GM10847 (cell line): ENCODE data around the gene VSX1.

Source experiments
- POLR2A ChIP-seq: IDR thresholded peaks from 2 replicates; pipeline ENCODE4 v1.6.1; 2011; ENCODE audit not compliant: insufficient read length; ENCODE audit errors: extremely low read depth

The VSX1 gene

DNA sequence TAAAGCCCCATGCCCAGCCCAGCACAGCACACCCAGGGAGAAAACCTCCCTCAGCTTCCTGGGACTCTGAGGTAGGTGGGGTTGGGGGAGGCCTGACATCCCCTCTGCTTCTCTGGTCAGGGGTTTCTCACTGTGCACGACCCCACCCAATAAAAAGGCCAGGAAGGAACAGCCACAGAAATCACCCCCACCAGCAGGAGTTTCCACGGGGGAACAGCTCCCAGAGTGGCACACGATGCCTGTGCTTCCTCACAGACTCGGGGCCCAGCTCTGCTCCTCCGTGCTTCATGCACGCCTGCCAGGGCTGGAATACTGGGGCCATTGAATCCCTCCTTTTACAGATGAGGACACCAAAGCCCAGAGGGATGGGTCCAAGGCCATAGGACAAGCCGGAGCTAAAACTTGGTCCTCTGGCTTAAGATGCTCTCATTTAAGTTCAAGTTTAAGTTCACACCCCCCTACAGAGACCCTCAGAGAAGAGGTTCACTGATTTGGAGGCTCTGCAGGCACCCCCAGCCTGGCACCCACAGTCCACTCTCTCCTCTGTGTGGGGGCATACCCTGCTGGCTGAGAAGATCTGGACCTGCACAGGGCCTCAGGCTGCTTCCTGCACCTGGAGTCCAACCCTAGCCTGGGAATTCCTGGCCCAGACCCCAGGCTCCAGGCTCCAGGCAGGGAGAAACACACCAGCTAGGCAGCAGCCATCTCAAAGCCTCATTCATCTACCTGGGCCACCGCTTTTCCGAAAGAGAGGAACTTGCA lies 38.3 kb downstream of the VSX1 start:
- TF ChIP-seq POLR2A, result no peak

DNA sequence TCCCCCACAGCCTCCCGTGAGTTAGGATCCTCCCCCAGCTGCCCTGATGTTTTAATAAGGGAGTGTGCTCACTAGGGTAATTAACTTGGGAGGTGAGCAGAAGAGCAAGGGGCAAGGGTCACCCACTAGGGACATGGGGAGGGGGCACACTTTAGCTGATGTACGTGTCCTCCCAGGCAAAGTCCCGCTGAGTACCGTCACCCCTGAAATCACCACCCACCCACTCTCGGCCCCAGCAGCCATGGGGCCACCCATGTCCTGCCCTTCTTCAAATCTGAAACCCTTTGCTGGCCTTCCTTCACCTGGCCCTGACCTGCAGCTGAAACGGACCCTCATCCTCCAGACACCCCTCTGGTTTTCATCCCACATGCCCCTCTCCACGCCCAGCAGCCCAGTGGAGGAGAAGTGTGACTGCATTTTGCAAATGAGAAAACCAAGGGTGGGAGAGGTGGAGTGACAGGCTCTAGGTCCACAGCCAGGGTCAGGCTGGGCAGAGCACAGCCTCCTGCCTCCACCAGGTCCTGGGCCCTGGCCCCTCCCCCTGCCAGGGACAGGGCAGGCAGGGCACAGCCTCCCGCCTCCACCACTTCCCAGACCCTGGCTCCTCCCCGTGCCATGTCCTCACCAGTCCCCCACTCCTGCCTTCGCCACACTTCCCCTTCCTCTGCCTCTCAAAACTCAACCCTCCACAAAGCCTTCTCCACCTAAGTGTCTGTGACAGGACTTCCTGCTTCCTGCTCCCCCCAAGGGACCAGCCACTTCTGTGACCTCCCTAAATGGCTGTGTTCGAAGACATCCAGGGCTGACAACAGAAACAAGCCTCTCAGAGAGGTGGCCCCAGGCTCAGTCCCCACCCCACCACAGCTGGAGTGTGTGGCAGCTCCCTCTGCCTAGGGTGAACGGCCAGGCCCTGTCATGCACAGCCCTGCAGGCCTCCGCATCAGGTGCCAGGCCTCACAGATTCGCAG lies 39.1 kb downstream of the VSX1 start:
- TF ChIP-seq POLR2A, result no peak

DNA sequence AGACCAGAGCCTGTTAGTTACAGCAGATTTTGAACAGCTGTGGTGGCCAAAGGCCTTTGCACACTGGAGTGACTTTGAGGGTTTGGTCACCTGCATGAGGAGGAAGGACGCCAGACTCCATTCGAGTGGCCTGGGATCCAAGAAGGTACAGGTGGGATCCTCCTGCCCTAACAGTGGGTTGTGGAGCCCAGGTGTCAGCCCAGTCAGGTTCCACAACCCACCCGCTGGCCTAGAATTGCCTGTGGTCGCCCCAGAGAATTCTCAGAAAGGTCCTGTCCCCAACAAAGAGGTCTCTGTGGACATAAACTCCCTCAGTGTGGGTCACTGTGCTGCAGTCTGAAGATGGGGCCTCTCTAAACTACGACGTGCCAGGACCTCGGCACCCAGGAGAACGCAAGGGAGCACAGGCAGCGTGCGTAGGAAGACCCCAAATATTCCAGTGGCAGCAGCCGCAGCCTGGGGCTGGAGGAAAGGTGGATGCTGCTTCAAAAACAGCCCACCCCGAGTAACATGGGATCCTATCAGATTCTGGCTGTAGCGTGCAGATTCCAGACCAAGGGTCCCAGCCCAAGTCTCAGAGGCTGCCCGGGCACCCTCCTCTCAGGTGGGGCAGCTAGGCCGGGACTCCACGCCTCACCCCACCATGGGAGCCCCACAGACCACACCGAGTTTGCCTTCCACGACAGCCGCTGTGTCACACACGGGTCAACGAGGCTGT lies 40.0 kb downstream of the VSX1 start:
- TF ChIP-seq POLR2A, result no peak

DNA sequence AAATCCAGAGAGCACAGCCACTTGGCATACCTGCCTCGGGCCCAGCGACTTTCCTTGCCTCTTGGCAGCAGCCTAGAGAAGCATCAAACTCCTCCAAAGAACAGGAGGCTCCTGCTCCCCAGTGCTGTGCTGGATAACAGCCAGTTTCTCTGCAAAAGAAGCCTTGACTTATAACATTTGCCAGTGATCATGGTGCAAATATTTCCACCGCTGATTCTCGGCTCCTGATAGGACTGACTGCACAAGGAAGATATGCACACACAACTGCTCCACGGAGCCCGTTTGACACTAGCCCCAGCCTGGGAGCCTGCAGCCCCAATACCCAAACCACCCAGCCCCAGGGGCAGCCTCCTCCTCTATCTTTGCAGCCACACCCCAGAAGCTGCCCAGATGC lies 41.5 kb downstream of the VSX1 start:
- TF ChIP-seq POLR2A, result no peak

DNA sequence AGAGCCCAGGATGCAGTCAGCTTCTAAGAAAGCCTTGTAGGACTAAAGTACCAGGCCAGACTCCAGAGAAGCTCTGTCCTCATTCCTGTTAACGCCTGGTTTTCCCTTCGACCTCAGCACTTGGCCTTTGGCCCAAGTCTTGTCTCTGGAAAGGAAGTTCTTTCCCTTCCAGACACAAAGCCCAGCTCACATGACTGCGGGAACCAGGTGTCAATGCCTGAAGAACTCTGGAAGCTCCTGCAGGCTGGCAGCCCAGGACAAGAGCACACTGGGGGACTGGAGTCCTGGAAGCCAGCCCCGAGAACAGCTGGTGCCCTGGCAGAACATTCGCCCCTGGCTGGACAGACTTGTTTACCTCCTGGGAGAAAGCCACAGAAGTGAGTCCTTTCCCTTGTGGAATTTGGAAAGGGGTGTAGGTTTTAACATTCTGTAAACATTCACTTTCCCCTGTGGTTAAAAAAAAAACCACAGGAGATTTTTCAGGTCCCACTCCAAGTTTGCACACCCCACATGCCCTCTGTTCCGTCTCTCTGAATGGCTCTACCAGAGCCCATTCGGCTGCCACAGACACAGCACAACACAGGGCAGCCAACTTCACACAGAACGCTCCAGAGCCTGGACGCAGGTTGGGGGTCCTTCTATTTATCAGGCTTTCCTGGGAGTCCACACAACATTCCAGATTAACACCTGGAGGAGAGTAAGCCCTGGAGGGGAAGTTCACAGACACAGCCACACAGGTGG lies 42.1 kb downstream of the VSX1 start:
- no peak for TF ChIP-seq POLR2A

DNA sequence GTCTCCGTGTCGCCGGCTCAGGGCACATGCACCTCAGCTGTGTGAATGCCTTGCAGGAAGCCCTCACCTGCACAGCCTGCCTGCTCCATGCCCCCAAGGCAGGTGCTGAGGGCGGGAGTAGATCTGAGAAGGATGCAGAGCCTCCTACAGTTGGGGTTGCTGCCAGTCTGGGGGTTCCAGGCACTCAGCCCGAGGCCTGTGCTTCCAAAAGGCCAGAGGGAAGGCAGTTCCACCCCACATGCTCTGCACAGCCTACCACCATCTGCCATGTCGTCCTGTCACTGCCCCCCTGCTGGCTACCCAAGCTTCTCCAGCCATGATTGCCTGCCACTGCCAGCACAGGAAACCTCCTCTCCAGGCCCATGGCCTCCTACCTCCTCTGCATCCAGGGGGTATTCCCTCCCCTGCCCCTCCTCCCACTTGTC lies 43.3 kb downstream of the VSX1 start:
- no peak for TF ChIP-seq POLR2A

DNA sequence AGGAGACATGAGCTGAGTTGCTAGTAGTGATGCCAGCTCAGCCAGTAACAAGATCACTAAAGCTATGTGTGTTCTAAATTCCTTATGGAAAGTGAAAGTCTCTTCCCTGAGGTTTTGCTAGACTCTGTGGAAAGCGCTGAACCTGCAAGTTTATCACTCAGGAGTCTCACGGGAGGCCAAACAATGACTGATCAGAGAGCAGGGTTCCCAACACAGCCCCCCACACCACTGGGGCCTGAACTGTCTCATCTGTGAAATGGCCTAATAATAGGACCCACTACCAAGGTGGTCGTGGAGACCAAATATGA lies 43.9 kb downstream of the VSX1 start:
- no peak for TF ChIP-seq POLR2A

DNA sequence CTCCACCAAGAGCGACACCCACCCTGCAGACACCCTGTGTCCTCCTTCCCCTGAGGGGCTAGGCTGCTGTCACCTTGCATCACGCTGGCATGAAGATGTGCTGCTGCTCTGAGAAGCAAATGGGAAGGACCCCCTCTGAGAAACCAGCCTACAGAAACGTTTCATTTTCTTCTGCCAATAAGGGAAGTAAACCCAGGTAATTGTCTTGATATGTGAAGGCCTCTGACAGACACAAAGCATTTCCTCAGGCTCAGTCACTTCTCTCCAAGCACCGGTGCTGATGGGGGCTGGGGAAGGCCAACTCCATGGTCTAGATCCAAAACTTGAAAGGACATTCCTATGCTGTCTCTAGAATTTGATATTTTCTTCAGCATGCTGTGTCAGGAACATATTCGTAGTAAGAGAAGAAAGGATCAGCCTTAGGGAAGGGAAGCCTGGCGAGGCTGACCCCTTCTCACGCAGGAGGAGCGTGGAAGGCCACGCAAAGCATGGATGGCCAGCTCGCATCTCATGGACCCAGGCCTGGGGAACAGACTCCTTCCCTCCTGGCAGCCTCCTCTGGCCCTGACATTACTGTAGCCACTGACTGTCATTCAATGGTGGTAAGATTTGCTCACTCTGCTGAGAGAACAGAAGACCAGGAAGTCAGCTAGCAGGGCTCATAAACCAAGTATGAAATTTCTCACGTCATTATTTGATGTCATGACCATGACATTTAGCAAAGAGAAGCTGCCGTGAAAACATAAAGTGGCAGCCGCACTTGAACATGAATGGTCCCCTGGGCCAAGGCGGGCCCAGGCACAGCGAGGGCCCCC lies 44.4 kb downstream of the VSX1 start:
- TF ChIP-seq POLR2A, result no peak

DNA sequence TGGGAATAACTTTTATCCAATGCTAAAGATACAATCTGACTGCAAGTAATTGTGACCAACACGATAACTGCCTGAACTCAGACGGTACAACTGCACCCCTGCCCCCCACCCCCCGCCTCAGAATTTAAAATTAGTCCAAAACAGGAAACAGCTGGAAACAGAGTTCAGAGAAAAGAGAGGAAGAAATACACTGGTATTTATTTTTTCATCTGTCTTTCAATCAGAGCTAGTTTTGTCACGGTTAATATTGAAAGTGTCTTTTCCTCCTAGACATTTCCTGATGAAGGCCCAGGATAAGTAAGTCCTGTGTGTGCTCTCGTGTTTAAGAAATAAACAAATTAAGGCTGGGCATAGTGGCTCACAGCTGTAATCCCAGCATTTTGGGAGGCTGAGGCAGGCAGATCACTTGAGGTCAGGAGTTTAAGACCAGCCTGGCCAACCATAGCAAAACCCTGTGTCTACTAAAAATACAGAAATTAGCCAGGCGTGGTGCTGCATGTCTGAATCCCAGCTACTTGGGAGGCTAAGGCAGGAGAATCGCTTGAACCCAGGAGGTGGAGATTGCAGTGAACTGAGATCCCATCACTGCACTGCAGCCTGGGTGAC lies 45.5 kb downstream of the VSX1 start:
- TF ChIP-seq POLR2A, result no peak

DNA sequence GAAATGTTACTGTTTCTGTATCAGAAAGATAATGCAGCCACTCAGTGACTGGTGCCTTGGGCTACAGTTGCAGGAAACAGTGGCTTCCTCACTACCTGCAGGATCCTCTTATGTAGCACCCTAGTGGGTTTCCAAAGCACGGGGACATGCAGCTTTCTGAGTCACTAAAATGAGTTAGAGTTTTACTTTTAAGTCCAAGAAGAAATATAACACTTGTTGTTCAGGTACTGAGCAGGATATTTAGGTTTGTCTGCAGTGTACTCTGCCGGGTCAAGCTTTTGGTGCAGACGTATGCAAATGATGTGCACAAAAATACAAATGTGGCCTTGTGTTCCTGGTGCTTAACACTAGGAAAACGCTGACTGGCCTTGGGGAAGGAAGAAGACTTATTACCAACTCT lies 46.0 kb downstream of the VSX1 start:
- no peak for TF ChIP-seq POLR2A

DNA sequence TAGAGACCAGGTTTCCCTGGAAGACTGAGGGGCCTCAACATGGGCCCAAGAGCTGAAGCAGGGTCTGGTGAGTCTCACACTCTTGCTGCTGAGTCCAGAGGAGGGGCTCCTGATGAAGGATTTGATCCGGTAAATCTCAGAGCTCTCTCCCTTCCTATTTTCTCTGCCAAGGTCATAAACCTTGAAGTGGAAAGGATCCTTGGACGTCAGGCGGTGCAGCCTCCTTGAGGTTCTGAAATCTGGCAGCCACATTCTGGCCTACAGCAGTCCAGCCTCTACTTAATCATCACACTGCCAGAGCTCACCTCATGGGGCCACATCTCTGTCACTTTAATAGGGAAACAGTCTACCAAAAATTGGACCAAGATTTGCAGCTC lies 48.0 kb downstream of the VSX1 start:
- TF ChIP-seq POLR2A, result no peak

DNA sequence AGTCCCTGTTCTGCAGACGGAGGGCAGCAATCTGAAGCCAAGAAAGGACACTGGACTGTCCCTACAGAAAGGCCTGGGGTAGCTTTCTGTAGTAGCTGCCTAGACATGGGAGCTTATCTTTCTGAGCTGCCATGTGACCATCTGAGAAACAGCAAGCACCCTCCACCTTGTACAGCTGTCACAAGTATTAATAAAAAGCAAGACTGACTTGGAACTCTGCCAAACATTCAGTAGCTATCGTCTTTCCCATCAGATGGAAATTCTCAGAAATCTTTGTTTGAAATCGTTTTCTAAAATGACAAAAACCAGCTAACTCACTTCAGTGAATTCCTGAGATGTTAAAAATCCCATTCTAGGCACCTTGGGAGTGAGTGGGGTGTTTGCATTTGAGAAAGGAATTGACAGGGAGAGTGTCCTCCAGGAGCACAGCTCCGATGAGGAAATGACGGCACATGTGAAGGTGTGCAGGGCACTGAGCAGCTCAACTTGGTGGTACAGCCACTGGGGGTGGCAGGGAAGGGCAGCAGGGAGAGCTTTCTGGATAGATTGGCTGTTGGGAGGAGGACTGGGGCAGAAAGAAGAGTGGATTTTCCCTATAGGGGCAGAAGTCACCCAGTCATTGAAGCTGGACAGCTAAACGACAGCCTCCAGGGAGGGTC lies 48.5 kb downstream of the VSX1 start:
- no peak for TF ChIP-seq POLR2A

DNA sequence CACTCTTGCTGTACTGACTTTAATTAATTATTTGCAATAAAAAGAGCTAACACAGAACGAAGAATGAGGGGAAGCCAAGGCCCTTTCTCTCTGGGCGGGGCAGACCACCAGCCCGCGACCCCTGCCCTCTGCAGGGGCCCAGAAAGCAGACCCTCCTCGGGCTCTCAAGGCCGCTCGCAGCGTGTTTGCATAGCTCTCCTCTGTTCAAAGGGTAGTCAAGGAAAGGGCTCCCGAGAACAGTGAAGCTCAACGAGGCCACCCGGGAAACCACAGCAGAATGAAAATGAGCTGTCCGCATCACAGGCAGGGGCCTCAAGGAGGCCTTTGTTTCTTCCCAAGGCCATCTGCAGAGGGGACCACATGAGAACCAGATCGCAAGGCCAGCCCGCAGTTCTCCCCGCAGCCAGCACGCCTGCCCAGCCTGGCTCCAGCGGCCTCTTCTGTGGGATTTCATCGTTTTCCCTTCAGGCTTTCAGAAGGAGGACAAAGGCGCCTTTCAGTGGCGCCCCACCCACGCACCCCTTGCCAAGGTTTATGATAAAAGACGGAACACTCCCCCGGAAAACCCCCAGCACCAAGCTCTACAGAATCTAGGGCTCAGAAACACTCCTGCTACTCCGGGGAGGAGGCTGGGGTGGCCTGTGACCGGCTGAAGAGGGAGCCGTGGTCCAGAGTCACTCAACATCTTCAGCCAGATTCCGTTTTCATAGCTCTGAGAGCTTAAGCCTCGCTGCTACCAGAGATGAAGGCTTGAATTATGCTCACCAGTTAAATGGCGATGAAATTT lies 49.3 kb downstream of the VSX1 start:
- TF ChIP-seq POLR2A, result no peak
